ENCODE measurements around the gene IER3. TPM values are rescaled to one million over a fixed set of nuclear protein-coding genes. Genes with fewer than 3 reads are reported as not detected.

Gene IER3
- total and polyA plus RNA-seq, 9 of the 15 experiments (the other 6 are each of a cell fraction or from before 2014, with no cell fraction given), result 1.5 to 30.0 (median 11.5) TPM

DNA sequence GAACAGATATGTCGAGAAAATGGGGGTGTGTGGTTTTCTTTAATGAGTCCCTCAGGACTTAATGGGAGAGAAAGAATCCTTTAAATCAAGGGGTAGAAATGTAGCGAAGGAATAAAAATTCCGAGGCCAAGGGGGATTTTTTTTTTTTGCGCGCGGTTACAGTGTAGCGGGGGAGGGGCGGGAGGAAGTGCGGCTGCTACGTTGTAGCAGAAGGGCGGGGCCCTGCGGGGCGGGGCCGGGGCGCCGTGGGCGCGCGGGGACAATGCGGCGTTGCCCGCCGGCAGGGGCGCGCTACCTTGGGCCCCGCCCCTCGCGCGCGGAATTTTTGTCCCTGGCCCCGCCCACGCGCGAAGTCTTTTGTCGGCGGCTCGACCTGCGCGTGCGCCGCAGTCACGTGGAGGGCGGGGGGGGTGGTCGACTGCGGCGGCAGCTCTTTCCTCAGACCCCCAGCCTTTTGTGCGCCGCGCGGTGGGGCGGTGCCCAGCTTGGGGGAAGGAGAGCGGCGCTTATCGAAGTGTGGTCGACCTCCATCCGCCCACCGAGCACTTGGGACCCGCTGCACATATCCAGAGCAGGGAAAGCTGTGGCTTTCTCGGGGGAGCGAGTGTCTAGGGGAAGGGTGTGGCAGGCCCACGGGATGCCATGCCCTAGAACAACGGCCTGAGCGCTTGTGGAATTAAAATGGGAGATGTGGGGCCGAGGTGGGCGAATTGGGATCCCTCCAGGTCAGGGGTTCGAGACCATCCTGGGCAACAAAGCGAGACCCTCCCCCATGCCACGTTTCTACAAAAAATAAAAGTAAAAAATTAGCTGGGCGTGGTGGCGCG, 22.9 kb downstream of the IER3 start (continued):
- TF ChIP-seq, protein P1, sequence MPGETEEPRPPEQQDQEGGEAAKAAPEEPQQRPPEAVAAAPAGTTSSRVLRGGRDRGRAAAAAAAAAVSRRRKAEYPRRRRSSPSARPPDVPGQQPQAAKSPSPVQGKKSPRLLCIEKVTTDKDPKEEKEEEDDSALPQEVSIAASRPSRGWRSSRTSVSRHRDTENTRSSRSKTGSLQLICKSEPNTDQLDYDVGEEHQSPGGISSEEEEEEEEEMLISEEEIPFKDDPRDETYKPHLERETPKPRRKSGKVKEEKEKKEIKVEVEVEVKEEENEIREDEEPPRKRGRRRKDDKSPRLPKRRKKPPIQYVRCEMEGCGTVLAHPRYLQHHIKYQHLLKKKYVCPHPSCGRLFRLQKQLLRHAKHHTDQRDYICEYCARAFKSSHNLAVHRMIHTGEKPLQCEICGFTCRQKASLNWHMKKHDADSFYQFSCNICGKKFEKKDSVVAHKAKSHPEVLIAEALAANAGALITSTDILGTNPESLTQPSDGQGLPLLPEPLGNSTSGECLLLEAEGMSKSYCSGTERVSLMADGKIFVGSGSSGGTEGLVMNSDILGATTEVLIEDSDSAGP (CRISPR knock-in tag; IDR thresholded peaks at IDR 0.05), result no peak
- no peak for TF ChIP-seq KDM5B (IDR thresholded peaks at IDR 0.05; ENCODE audit: insufficient replicate concordance, low read depth, low read length)
- TF ChIP-seq, protein P2, sequence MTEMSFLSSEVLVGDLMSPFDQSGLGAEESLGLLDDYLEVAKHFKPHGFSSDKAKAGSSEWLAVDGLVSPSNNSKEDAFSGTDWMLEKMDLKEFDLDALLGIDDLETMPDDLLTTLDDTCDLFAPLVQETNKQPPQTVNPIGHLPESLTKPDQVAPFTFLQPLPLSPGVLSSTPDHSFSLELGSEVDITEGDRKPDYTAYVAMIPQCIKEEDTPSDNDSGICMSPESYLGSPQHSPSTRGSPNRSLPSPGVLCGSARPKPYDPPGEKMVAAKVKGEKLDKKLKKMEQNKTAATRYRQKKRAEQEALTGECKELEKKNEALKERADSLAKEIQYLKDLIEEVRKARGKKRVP (CRISPR knock-in tag; IDR thresholded peaks at IDR 0.05), result peak; percentile 56
- TF ChIP-seq JUN (IDR thresholded peaks at IDR 0.05; ENCODE audit: borderline replicate concordance, low read depth, low read length), result peak; percentile 57; the same call in 1 of the 2 replicates
- no peak for TF ChIP-seq JUN (CRISPR knock-in tag; IDR thresholded peaks at IDR 0.05; ENCODE audit: borderline replicate concordance)
- no peak for TF ChIP-seq PYGO2 (tag; IDR thresholded peaks at IDR 0.05)
- no peak for TF ChIP-seq SMARCB1 (IDR thresholded peaks at IDR 0.05; ENCODE audit: insufficient read length, low read depth)
- peak; percentile 78 for TF ChIP-seq LCOR (CRISPR knock-in tag; IDR thresholded peaks at IDR 0.05)
- TF ChIP-seq ZNF766 (CRISPR knock-in tag; conservative IDR thresholded peaks at IDR 0.05), result no peak
- peak; percentile 61 for TF ChIP-seq CBFA2T2 (conservative IDR thresholded peaks at IDR 0.05)
- TF ChIP-seq CBX5 (IDR thresholded peaks at IDR 0.05; ENCODE audit: borderline replicate concordance, low read depth), result no peak
- no peak; the same call in 1 of the 2 replicates for TF ChIP-seq HDAC2 (IDR thresholded peaks at IDR 0.05)
- TF ChIP-seq SAP30 (IDR thresholded peaks at IDR 0.05; ENCODE audit: borderline replicate concordance, insufficient read depth, low read depth, low read length, poor library complexity, severe bottlenecking), result peak; percentile 94
- TF ChIP-seq ETV6 (IDR thresholded peaks at IDR 0.05; ENCODE audit: borderline replicate concordance in 1 of 2, low read depth in 2 of 2, low read length in 1 of 2), result no peak
- TF ChIP-seq ETV6 (CRISPR knock-in tag; IDR thresholded peaks at IDR 0.05; ENCODE audit: borderline replicate concordance), result no peak
- TF ChIP-seq BHLHE40 (IDR thresholded peaks at IDR 0.05; ENCODE audit: low read length), result peak; percentile 94
- TF ChIP-seq, protein P3, sequence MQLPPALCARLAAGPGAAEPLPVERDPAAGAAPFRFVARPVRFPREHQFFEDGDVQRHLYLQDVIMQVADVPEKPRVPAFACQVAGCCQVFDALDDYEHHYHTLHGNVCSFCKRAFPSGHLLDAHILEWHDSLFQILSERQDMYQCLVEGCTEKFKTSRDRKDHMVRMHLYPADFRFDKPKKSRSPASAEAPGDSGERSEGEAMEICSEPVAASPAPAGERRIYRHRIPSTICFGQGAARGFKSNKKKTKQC (CRISPR knock-in tag; IDR thresholded peaks at IDR 0.05), result peak; percentile 50; the same call in 1 of the 2 replicates
- TF ChIP-seq, protein P4, sequence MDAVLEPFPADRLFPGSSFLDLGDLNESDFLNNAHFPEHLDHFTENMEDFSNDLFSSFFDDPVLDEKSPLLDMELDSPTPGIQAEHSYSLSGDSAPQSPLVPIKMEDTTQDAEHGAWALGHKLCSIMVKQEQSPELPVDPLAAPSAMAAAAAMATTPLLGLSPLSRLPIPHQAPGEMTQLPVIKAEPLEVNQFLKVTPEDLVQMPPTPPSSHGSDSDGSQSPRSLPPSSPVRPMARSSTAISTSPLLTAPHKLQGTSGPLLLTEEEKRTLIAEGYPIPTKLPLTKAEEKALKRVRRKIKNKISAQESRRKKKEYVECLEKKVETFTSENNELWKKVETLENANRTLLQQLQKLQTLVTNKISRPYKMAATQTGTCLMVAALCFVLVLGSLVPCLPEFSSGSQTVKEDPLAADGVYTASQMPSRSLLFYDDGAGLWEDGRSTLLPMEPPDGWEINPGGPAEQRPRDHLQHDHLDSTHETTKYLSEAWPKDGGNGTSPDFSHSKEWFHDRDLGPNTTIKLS (IDR thresholded peaks at IDR 0.05; ENCODE audit: borderline replicate concordance, low read depth), result no peak
- TF ChIP-seq BDP1 (IDR thresholded peaks at IDR 0.05; ENCODE audit: insufficient read depth, insufficient read length), result no peak
- no peak for TF ChIP-seq ZNF146 (CRISPR knock-in tag; IDR thresholded peaks at IDR 0.05; ENCODE audit: unreplicated experiment)
- peak; percentile 84; the same call in 1 of the 2 replicates for TF ChIP-seq TARDBP (IDR thresholded peaks at IDR 0.05)
- no peak for TF ChIP-seq CEBPG (CRISPR knock-in tag; IDR thresholded peaks at IDR 0.05)
- no peak for TF ChIP-seq CEBPG (tag; conservative IDR thresholded peaks at IDR 0.05 in 1 of 2, IDR thresholded peaks at IDR 0.05 in 1 of 2)
